ENCODE data around the gene METTL8. TPM values are rescaled to one million over a fixed set of nuclear protein-coding genes. Genes with fewer than 3 reads are reported as not detected.

Gene METTL8
- total RNA-seq, 1 experiment from 2014 or later: 34.4 TPM

DNA sequence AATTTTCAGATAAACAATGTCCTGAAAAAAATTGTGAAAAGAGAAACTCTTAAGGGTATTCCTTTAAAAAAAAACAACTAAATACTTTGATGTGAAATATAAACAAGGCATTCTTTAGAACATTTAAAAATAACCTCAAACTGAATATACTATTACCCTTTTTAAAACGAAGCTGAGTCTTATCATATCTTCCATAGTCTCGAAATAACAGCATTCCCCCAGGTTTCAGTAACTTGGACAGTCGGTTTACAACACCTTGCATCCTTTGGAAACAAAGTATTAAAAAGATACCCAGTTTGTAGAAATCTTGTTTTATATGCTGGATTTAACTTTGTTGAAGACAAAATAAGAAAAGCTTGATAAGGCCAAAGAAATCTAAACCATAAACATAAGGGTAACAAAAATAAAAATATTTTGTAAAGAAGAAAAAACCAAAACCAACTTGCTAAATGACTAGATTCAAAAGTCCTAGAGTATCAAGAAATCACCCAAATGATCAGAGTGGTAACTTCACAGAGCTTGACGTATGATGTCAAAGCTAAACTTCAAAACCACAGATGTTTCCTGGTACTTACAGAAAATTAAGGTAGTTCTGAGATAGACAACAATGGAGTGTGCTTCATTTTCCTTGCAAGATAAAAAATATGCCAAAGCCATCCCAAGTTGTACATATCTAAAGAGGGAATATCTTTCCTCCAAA is 107.8 kb downstream of the METTL8 start:
- no peaks in the 10 kb centered on the region for H3K9me3 ChIP-seq (ENCODE audit: control insufficient read depth in 1 of 2, insufficient read depth in 1 of 2, low read depth in 1 of 2, low read length in 2 of 2)
- H3K4me3 ChIP-seq (replicated peaks in 1 of 2; ENCODE audit: low read depth in 1 of 2, low read length in 2 of 2): no peak overlapping the region
- H2AFZ ChIP-seq (ENCODE audit: low read depth, low read length, poor library complexity, severe bottlenecking): no peak overlapping the region
- RAD21 ChIA-PET (ENCODE audit: low non-redundant PET in 1 of 2, low total read pairs in 2 of 2, uncharacterized antibody in 2 of 2, unreplicated experiment in 2 of 2): no interaction called here
- BruUV-seq (replicated peaks): no TSS peak
- H4K20me1 ChIP-seq (ENCODE audit: insufficient read depth): no peaks in the 10 kb centered on the region
- CTCF ChIA-PET: no interaction called here
- H3K27me3 ChIP-seq (ENCODE audit: insufficient read depth, low read length): no peaks in the 10 kb centered on the region
- H3K27ac ChIP-seq (ENCODE audit: low read depth, low read length): no peak overlapping the region
- H3K4me2 ChIP-seq (ENCODE audit: low read length): no peak overlapping the region
- DNase-seq (ENCODE audit: low read depth, low spot score) (no peak), ATAC-seq (no peak)
- no peaks in the 10 kb centered on the region for H3K79me2 ChIP-seq (ENCODE audit: insufficient read depth, low read length)
- no peaks in the 10 kb centered on the region for H3K9me2 ChIP-seq (ENCODE audit: insufficient read depth)
- H3K4me1 ChIP-seq (ENCODE audit: control insufficient read depth in 1 of 2, insufficient read depth in 2 of 2, low read length in 2 of 2): no peaks in the 10 kb centered on the region
- POLR2A ChIA-PET: no interaction called here
- no peak overlapping the region for H3K9ac ChIP-seq (ENCODE audit: low read length)
- intact Hi-C loops (cut with micrococcal nuclease): no loop called here
- TF ChIP-seq ELF1 (IDR thresholded peaks at IDR 0.05; ENCODE audit: borderline replicate concordance, low read depth): no peak
- TF ChIP-seq ZBTB33 (IDR thresholded peaks at IDR 0.05; ENCODE audit: extremely low read depth, insufficient replicate concordance, low read length): no peak
- TF ChIP-seq SP1 (IDR thresholded peaks at IDR 0.05; ENCODE audit: low read depth): no peak
- no peak for TF ChIP-seq POLR2A (IDR thresholded peaks at IDR 0.05; ENCODE audit: borderline replicate concordance, extremely low read depth, insufficient read depth, insufficient read length)
- TF ChIP-seq ZNF274 (IDR thresholded peaks at IDR 0.05; ENCODE audit: low read depth, low read length): no peak
- peaks cover 0 to 1% of the 10 kb centered on the region in 2 experiments; a peak in 1 of 4 replicates for H3K36me3 ChIP-seq (ENCODE audit: control insufficient read depth in 1 of 2, insufficient read depth in 2 of 2, low read length in 2 of 2)

- Histone ChIP-seq H3K79me2 (ENCODE audit: insufficient read depth, low read length) (no peaks in the 10 kb centered on the region), H3K9ac (ENCODE audit: low read length) (no peak overlapping the region), H3K4me2 (ENCODE audit: low read length) (no peak overlapping the region), H3K9me2 (ENCODE audit: insufficient read depth) (no peaks in the 10 kb centered on the region), H2AFZ (ENCODE audit: low read depth, low read length, poor library complexity, severe bottlenecking) (no peak overlapping the region), H3K27me3 (ENCODE audit: insufficient read depth, low read length) (no peaks in the 10 kb centered on the region), H3K36me3 (ENCODE audit: control insufficient read depth in 1 of 2, insufficient read depth in 2 of 2, low read length in 2 of 2) (peaks cover 0 to 2% of the 10 kb centered on the region in 2 experiments; a peak in 1 of 4 replicates), H3K4me3 (replicated peaks in 1 of 2; ENCODE audit: low read depth in 1 of 2, low read length in 2 of 2) (no peak overlapping the region), H3K27ac (ENCODE audit: low read depth, low read length) (no peak overlapping the region), H3K9me3 (ENCODE audit: control insufficient read depth in 1 of 2, insufficient read depth in 1 of 2, low read depth in 1 of 2, low read length in 2 of 2) (no peaks in the 10 kb centered on the region), H3K4me1 (ENCODE audit: control insufficient read depth in 1 of 2, insufficient read depth in 2 of 2, low read length in 2 of 2) (no peaks in the 10 kb centered on the region), H4K20me1 (ENCODE audit: insufficient read depth) (no peaks in the 10 kb centered on the region)
- intact Hi-C loops (cut with micrococcal nuclease): no loop called here
- ChIA-PET CTCF (no interaction called here), POLR2A (no interaction called here), RAD21 (ENCODE audit: low non-redundant PET in 1 of 2, low total read pairs in 2 of 2, uncharacterized antibody in 2 of 2, unreplicated experiment in 2 of 2) (interaction anchor here in 1 of 2 experiments (0.5 kb wide), 1 partner anchor 312 kb away, joined by 3 read pairs; no protein-coding TSS in a partner anchor)
- no peak for ATAC-seq
- no peak for DNase-seq (ENCODE audit: low read depth, low spot score)
- BruUV-seq (replicated peaks): no TSS peak
- TF ChIP-seq EZH2 (IDR thresholded peaks at IDR 0.05) (no peak), ZBTB33 (IDR thresholded peaks at IDR 0.05; ENCODE audit: extremely low read depth, insufficient replicate concordance, low read length) (no peak), SRF (IDR thresholded peaks at IDR 0.05; ENCODE audit: low read depth) (no peak), POLR2A (IDR thresholded peaks at IDR 0.05; ENCODE audit: borderline replicate concordance, extremely low read depth, insufficient read depth, insufficient read length) (no peak)
- TF ChIP-seq, protein P1, sequence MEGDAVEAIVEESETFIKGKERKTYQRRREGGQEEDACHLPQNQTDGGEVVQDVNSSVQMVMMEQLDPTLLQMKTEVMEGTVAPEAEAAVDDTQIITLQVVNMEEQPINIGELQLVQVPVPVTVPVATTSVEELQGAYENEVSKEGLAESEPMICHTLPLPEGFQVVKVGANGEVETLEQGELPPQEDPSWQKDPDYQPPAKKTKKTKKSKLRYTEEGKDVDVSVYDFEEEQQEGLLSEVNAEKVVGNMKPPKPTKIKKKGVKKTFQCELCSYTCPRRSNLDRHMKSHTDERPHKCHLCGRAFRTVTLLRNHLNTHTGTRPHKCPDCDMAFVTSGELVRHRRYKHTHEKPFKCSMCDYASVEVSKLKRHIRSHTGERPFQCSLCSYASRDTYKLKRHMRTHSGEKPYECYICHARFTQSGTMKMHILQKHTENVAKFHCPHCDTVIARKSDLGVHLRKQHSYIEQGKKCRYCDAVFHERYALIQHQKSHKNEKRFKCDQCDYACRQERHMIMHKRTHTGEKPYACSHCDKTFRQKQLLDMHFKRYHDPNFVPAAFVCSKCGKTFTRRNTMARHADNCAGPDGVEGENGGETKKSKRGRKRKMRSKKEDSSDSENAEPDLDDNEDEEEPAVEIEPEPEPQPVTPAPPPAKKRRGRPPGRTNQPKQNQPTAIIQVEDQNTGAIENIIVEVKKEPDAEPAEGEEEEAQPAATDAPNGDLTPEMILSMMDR (IDR thresholded peaks at IDR 0.05 in 2 of 3, conservative IDR thresholded peaks at IDR 0.05 in 1 of 3; ENCODE audit: borderline replicate concordance in 1 of 3, insufficient read depth in 1 of 3, low read depth in 2 of 3, low read length in 2 of 3): no peak
Measured at GRCh38 chr2:171323971-171324528, 109.7 kb downstream of the METTL8 start.

Data from HCT116 (cell line).